K562 (cell line): ENCODE results near the gene GABRQ. TPM values are rescaled to one million over a fixed set of nuclear protein-coding genes. Genes with fewer than 3 reads are reported as not detected.

Experiments used
- ATAC-seq: fragments of 200-7000 bp; cut with Tn5 transposase; 3 replicates; pipeline ENCODE4 v1.9.1; 2020; ENCODE audit warnings: moderate library complexity
- BruUV-seq: library from RNA; stranded (reverse); fragments of 400-500 nt; replicated peaks from 2 replicates; lab custom pipeline; 2021; lab: Mats Ljungman, UMichigan
- CTCF ChIA-PET: fragments of 300-600 bp; formaldehyde crosslinking; extraction: SDS; loops from one replicate; lab custom pipeline; 2021; ENCODE audit warnings: low intra/inter-chr PET ratio; lab: Yijun Ruan, JAX
- POLR2A ChIA-PET: fragments of 300-600, 350-650 bp; sonication (Branson Sonifier 250); formaldehyde crosslinking; extraction: SDS; loops from one replicate; lab custom pipeline; 2021; ENCODE audit warnings: antibody characterized with exemption, inconsistent platforms; lab: Yijun Ruan, JAX
- DNase-seq, 4 experiments: peaks; one replicate each; pipeline versions ENCODE4 v3.0.0 to v3.0.0-alpha.2; 2011 to 2018; ENCODE audit warnings: low spot score in 3 of 4, mixed read lengths in 3 of 4; ENCODE audit errors: extremely low read depth in 1 of 4
- FAIRE-seq: peaks from 2 replicates; lab custom pipeline; 2011; peaks lifted over from hg19 to GRCh38; lab: Jason Lieb, UNC
- H2AFZ ChIP-seq: 2 replicates; pipeline ENCODE4 v1.6.0; 2011; ENCODE audit warnings: low read depth, low read length, control low read depth, inconsistent platforms
- H3K27ac ChIP-seq: fragments of 200-600 bp; 3 replicates; pipeline ENCODE4 v1.8.0; 2011; ENCODE audit warnings: low read depth, mild to moderate bottlenecking, control low read depth, inconsistent platforms, low read length, moderate library complexity, mixed read lengths; ENCODE audit errors: extremely low read depth
- H3K27me3 ChIP-seq, 2 experiments: fragments of 300-600 bp in 1 of 2; 2 replicates in 1 of 2; 3 replicates in 1 of 2; pipeline versions ENCODE4 v1.6.0 to v1.8.0; 2011; ENCODE audit warnings: inconsistent platforms in 2 of 2, low read length in 2 of 2, mild to moderate bottlenecking in 1 of 2, mixed read lengths in 1 of 2, moderate library complexity in 1 of 2; ENCODE audit not compliant: control insufficient read depth in 2 of 2, insufficient read depth in 2 of 2
- H3K36me3 ChIP-seq: fragments of 300-600 bp; 3 replicates; pipeline ENCODE4 v1.8.0; 2011; ENCODE audit warnings: mild to moderate bottlenecking, low read length, inconsistent platforms; ENCODE audit not compliant: control insufficient read depth, insufficient read depth
- H3K4me1 ChIP-seq, 2 experiments: fragments of 200-600 bp in 1 of 2; replicated peaks in 1 of 2; 2 replicates in 1 of 2; 3 replicates in 1 of 2; pipeline versions ENCODE4 v1.5.1 to v1.8.0; 2011; ENCODE audit warnings: inconsistent platforms in 2 of 2, low read length in 2 of 2, mild to moderate bottlenecking in 1 of 2, mixed read lengths in 1 of 2, moderate library complexity in 1 of 2; ENCODE audit not compliant: control insufficient read depth in 2 of 2, insufficient read depth in 2 of 2
- H3K4me2 ChIP-seq: 2 replicates; pipeline ENCODE4 v1.6.1; 2011; ENCODE audit warnings: low read length, control low read depth, inconsistent platforms, mixed read lengths; ENCODE audit not compliant: insufficient read depth
- H3K4me3 ChIP-seq: fragments of 200-600 bp; sonication (generic), shearing (Covaris generic); 2 replicates; pipeline ENCODE4 v1.5.1; 2016; ENCODE audit warnings: control low read depth, inconsistent platforms
- H3K79me2 ChIP-seq: fragments of 200-600 bp; 3 replicates; pipeline ENCODE4 v1.8.0; 2011; ENCODE audit warnings: low read length, inconsistent platforms; ENCODE audit not compliant: control insufficient read depth, insufficient read depth
- H3K9ac ChIP-seq, 2 experiments: 2 replicates each; pipeline versions ENCODE4 v1.6.0 to v1.6.1; 2011; ENCODE audit warnings: low read depth in 2 of 2, low read length in 2 of 2, control low read depth in 1 of 2, inconsistent platforms in 1 of 2, mild to moderate bottlenecking in 1 of 2, mixed read lengths in 1 of 2; ENCODE audit not compliant: insufficient read depth in 1 of 2
- H3K9me1 ChIP-seq: one replicate; pipeline ENCODE4 v1.6.0; 2011; ENCODE audit warnings: inconsistent platforms, mild to moderate bottlenecking, low read length, moderate library complexity; ENCODE audit not compliant: control insufficient read depth, insufficient read depth
- H3K9me3 ChIP-seq: replicated peaks from 2 replicates; pipeline ENCODE4 v1.5.1; 2011; ENCODE audit warnings: low read depth, low read length, inconsistent platforms; ENCODE audit not compliant: control insufficient read depth, insufficient read depth
- H4K20me1 ChIP-seq: replicated peaks from 2 replicates; pipeline ENCODE4 v1.6.1; 2011; ENCODE audit warnings: low read length, inconsistent platforms, mixed read lengths; ENCODE audit not compliant: control insufficient read depth, insufficient read depth
- ADNP ChIP-seq: fragments of 200-800 bp; sonication (Bioruptor generic); IDR thresholded peaks from 2 replicates; pipeline ENCODE4 v1.6.1; 2016; ENCODE audit warnings: missing genetic modification characterization, missing compliant biosample characterization
- CREB5 ChIP-seq: fragments of 250-450 bp; sonication (Bioruptor Pico); IDR thresholded peaks from 2 replicates; pipeline ENCODE4 v1.5.0; 2020; ENCODE audit warnings: mild to moderate bottlenecking
- GATA2 ChIP-seq: sonication (generic); formaldehyde crosslinking; IDR thresholded peaks from 2 replicates; pipeline ENCODE4 v1.4.0; 2020; ENCODE audit warnings: mild to moderate bottlenecking, missing genetic modification reagents
- HMG20A ChIP-seq: fragments of 450-650 bp; formaldehyde crosslinking; conservative IDR thresholded peaks from 2 replicates; pipeline ENCODE4 v1.4.0; 2020; ENCODE audit warnings: mild to moderate bottlenecking, mixed read lengths
- HMG20B ChIP-seq: fragments of 250-450 bp; sonication (Bioruptor Pico); IDR thresholded peaks from 2 replicates; pipeline ENCODE4 v1.5.0; 2021; ENCODE audit warnings: mild to moderate bottlenecking
- HNRNPH1 ChIP-seq: fragments of 200-400 bp; formaldehyde crosslinking; optimal IDR thresholded peaks from 2 replicates; pipeline ENCODE3; 2017; ENCODE audit warnings: low read depth, mild to moderate bottlenecking, low read length, moderate library complexity
- ILF3 ChIP-seq: fragments of 450-650 bp; IDR thresholded peaks from 2 replicates; pipeline ENCODE4 v1.6.1; 2018; ENCODE audit warnings: antibody characterized with exemption, mild to moderate bottlenecking, moderate library complexity, borderline replicate concordance
- L3MBTL2 ChIP-seq: fragments of 450-650 bp; IDR thresholded peaks from 2 replicates; pipeline ENCODE4 v1.6.1; 2016; ENCODE audit warnings: mild to moderate bottlenecking, moderate library complexity
- LCOR ChIP-seq: sonication (generic); formaldehyde crosslinking; IDR thresholded peaks from 2 replicates; pipeline ENCODE4 v1.8.0; 2022; ENCODE audit warnings: mild to moderate bottlenecking, missing genetic modification reagents
- MBD1 ChIP-seq: fragments of 250-450 bp; sonication (Bioruptor Pico); IDR thresholded peaks from 2 replicates; pipeline ENCODE4 v1.8.0; 2022; ENCODE audit warnings: inconsistent platforms
- MCM2 ChIP-seq: fragments of 450-650 bp; IDR thresholded peaks from 2 replicates; pipeline ENCODE4 v1.6.1; 2017; ENCODE audit warnings: low read depth, mild to moderate bottlenecking
- NKRF ChIP-seq: fragments of 450-650 bp; IDR thresholded peaks from 2 replicates; pipeline ENCODE4 v1.6.1; 2016; ENCODE audit warnings: borderline replicate concordance
- PBX2 ChIP-seq, 2 experiments: IDR thresholded peaks in 1 of 2; conservative IDR thresholded peaks in 1 of 2; 2 replicates each; pipeline ENCODE4 v1.6.1; 2016; ENCODE audit warnings: low read depth in 2 of 2, mild to moderate bottlenecking in 1 of 2, missing compliant biosample characterization in 1 of 2, missing genetic modification characterization in 1 of 2, moderate library complexity in 1 of 2
- SAFB2 ChIP-seq: fragments of 200-400 bp; formaldehyde crosslinking; IDR thresholded peaks from 2 replicates; pipeline ENCODE4 v1.6.1; 2018; ENCODE audit warnings: borderline replicate concordance, low read length, low read depth, moderate library complexity; ENCODE audit not compliant: severe bottlenecking
- ZNF24 ChIP-seq: fragments of 450-650 bp; IDR thresholded peaks from 2 replicates; pipeline ENCODE4 v1.6.1; 2016
- ZNF586 ChIP-seq: fragments of 450-650 bp; formaldehyde crosslinking; conservative IDR thresholded peaks from 2 replicates; pipeline ENCODE4 v1.4.0; 2020; ENCODE audit warnings: mild to moderate bottlenecking, moderate library complexity
- WGBS: fragments of 100-300 bp; shearing (Covaris generic); methylation state at CpG from one replicate; pipeline ENCODE4 v1.1.6; 2016; ENCODE audit warnings: low coverage, mixed read lengths; ENCODE audit not compliant: insufficient coverage; ENCODE audit errors: missing lambda C conversion rate; 5-methylcytosine and 5-hydroxymethylcytosine counted together
- in situ Hi-C: fragments of 300-500 bp; cut with MboI; formaldehyde crosslinking; loops from 4 replicates; pipeline ENCODE4 v1.15.0; 2018; ENCODE audit warnings: inconsistent platforms, mixed read lengths
- intact Hi-C: fragments of 100-400 bp; cut with micrococcal nuclease; formaldehyde crosslinking; loops from 2 replicates; pipeline ENCODE4 v1.14.2; 2022
- polyA plus RNA-seq, 8 experiments: library from polyadenylated mRNA; depleted of rRNA in 4 of 8; stranded (reverse) in 5 of 8; unstranded in 3 of 8; fragments of >200 nt; fragmentation: Nextera tagmentation in 2 of 8; fragmentation: Illumina TruSeq in 1 of 8; extraction: Ambion mirVana in 2 of 8; extraction: Trizol in 1 of 8; gene quantifications; 2 replicates each; pipeline versions ENCODE4 v1.2.1 to v1.2.3, GENCODE V29; 2011 to 2014; ENCODE audit warnings: inconsistent platforms in 1 of 8, missing spikeins in 1 of 8
- total RNA-seq, 7 experiments: library from RNA; depleted of rRNA in 6 of 7; stranded (reverse); fragments of >200 nt in 6 of 7; fragmentation: Illumina TruSeq in 2 of 7; extraction: Trizol in 2 of 7; gene quantifications; 2 replicates each; pipeline versions ENCODE4 v1.2.1 to v1.2.3, GENCODE V29; 2011 to 2021; ENCODE audit warnings: low replicate concordance in 1 of 7

Gene GABRQ
- total and polyA plus RNA-seq, 9 of the 15 experiments (the other 6 are each of a cell fraction or from before 2014, with no cell fraction given) = 0.25 to 3.2 (median 1.8) TPM

GRCh38 chrX:152614791-152615190 lies 22.9 kb upstream of the GABRQ start:
- no peak for DNase-seq
- in situ Hi-C loops (no loop called here), intact Hi-C loops (no loop called here)
- BruUV-seq = no TSS peak
- FAIRE-seq = no peak
- H2AFZ ChIP-seq = no peak overlapping the region
- ATAC-seq = no peak
- no peaks in the 10 kb centered on the region for H3K79me2 ChIP-seq
- no peaks in the 10 kb centered on the region for H3K9me3 ChIP-seq
- H4K20me1 ChIP-seq = no peaks in the 10 kb centered on the region
- no peaks in the 10 kb centered on the region for H3K9me1 ChIP-seq
- no peak overlapping the region for H3K4me2 ChIP-seq
- H3K27ac ChIP-seq = no peak overlapping the region
- H3K4me3 ChIP-seq = no peak overlapping the region
- ChIA-PET POLR2A (interaction anchor here (1.3 kb wide), 1 partner anchor 8 kb away, joined by 4 read pairs; no protein-coding TSS in a partner anchor), CTCF (no interaction called here)
- H3K36me3 ChIP-seq = no peaks in the 10 kb centered on the region
- no peaks in the 10 kb centered on the region for H3K27me3 ChIP-seq
- no peaks in the 10 kb centered on the region for H3K4me1 ChIP-seq
- WGBS = 83% methylated on average over 1 of the region's 1 CpG
- no peak overlapping the region for H3K9ac ChIP-seq
- no peak for TF ChIP-seq GATA2
- TF ChIP-seq HNRNPH1 = no peak
- no peak for TF ChIP-seq HMG20B
- TF ChIP-seq ADNP (tag) = no peak
- no peak for TF ChIP-seq MCM2
- no peak for TF ChIP-seq NKRF
- no peak for TF ChIP-seq ILF3
- TF ChIP-seq SAFB2 = no peak
- no peak for TF ChIP-seq L3MBTL2
- no peak for TF ChIP-seq ZNF586 (CRISPR knock-in tag)
- no peak for TF ChIP-seq PBX2 (CRISPR knock-in tag; IDR thresholded peaks at IDR 0.05; ENCODE audit: low read depth)
- no peak for TF ChIP-seq PBX2 (tag; conservative IDR thresholded peaks at IDR 0.05; ENCODE audit: low read depth)
- TF ChIP-seq ZNF24 = no peak
- TF ChIP-seq MBD1 (CRISPR knock-in tag) = no peak
- TF ChIP-seq HMG20A = no peak
- TF ChIP-seq CREB5 (CRISPR knock-in tag) = no peak
- TF ChIP-seq LCOR = no peak
